ENCODE data around the gene EYA2. TPM values are rescaled to one million over a fixed set of nuclear protein-coding genes. Genes with fewer than 3 reads are reported as not detected.

The EYA2 gene
- total RNA-seq, 1 experiment from 2014 or later = 0.74 TPM

DNA sequence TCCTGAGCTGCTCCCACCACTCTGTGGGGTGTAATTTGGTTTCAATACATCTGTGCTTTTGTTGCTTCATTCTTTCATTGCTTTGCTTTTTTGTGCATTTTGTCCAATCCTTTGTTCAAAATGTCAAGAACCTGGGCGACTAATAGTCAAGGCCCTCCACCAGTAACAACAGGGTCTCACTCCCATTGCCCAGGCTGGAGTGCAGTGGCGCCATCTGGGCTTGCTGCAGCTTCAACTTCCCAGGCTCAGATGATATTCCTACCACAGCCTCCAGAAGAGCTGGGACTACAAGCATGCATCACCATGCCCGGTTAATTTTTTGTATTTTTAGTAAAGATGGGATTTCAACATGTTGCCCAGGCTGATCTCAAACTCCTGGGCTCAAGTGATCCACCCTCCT is 169.2 kb downstream of the EYA2 start:
- no peak for DNase-seq
- Histone ChIP-seq H3K56ac (ENCODE audit: insufficient read length, low read depth, low read length) (no peak overlapping the region), H3K4me2 (ENCODE audit: insufficient read depth, insufficient read length, low read length) (no peak overlapping the region), H4K8ac (replicated peaks; ENCODE audit: insufficient read length, low read depth, low read length) (no peak overlapping the region), H3K9me3 (ENCODE audit: control insufficient read depth, low read depth, low read length) (peaks cover 11% of the 10 kb centered on the region), H3K79me1 (ENCODE audit: insufficient read depth, low read depth, low read length, poor library complexity, severe bottlenecking) (no peaks in the 10 kb centered on the region), H3K27me3 (ENCODE audit: insufficient read depth, low read length) (no peaks in the 10 kb centered on the region), H3K23ac (ENCODE audit: insufficient read length, low read depth, low read length) (no peak overlapping the region), H3K18ac (ENCODE audit: insufficient read length, low read depth, low read length) (no peak overlapping the region), H3K23me2 (ENCODE audit: insufficient read length, low read depth, low read length, poor library complexity, severe bottlenecking) (no peaks in the 10 kb centered on the region), H3T11ph (ENCODE audit: low read length) (no peak overlapping the region), H2AFZ (ENCODE audit: low read length) (no peak overlapping the region), H4K91ac (ENCODE audit: insufficient read length, low read depth, low read length) (no peak overlapping the region), H3K14ac (ENCODE audit: insufficient read depth, low read length) (no peak overlapping the region), H2BK120ac (ENCODE audit: low read depth, low read length, poor library complexity, severe bottlenecking) (no peak overlapping the region), H4K5ac (ENCODE audit: insufficient read length, low read depth, low read length) (no peak overlapping the region), H2BK5ac (ENCODE audit: insufficient read length, low read length) (no peak overlapping the region), H2BK12ac (ENCODE audit: insufficient read length, low read depth, low read length) (no peak overlapping the region), H4K20me1 (ENCODE audit: control insufficient read depth, insufficient read depth, insufficient read length) (no peaks in the 10 kb centered on the region), H3K9ac (ENCODE audit: extremely low read depth, insufficient read length, low read length) (no peak overlapping the region), H3K4me1 (ENCODE audit: insufficient read depth, low read length) (no peaks in the 10 kb centered on the region), H3K4ac (ENCODE audit: low read depth, low read length) (no peak overlapping the region), H2AK5ac (ENCODE audit: insufficient read length, low read length) (no peak overlapping the region), H2BK15ac (ENCODE audit: low read depth, low read length) (no peak overlapping the region), H2BK20ac (ENCODE audit: low read depth, low read length, poor library complexity, severe bottlenecking) (no peak overlapping the region), H3K79me2 (ENCODE audit: insufficient read depth, low read length) (no peaks in the 10 kb centered on the region), H3K27ac (ENCODE audit: insufficient read length, low read depth, low read length) (no peak overlapping the region)
- TF ChIP-seq, protein P1, sequence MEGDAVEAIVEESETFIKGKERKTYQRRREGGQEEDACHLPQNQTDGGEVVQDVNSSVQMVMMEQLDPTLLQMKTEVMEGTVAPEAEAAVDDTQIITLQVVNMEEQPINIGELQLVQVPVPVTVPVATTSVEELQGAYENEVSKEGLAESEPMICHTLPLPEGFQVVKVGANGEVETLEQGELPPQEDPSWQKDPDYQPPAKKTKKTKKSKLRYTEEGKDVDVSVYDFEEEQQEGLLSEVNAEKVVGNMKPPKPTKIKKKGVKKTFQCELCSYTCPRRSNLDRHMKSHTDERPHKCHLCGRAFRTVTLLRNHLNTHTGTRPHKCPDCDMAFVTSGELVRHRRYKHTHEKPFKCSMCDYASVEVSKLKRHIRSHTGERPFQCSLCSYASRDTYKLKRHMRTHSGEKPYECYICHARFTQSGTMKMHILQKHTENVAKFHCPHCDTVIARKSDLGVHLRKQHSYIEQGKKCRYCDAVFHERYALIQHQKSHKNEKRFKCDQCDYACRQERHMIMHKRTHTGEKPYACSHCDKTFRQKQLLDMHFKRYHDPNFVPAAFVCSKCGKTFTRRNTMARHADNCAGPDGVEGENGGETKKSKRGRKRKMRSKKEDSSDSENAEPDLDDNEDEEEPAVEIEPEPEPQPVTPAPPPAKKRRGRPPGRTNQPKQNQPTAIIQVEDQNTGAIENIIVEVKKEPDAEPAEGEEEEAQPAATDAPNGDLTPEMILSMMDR (conservative IDR thresholded peaks at IDR 0.05) = peak; percentile 47; the same call in 2 of the 3 replicates
- Mint-ChIP-seq H3K4me1 (peaks cover 4 to 8% of the 10 kb centered on the region in 2 experiments; a peak in 1 of 4 replicates), H3K9me3 (peaks cover 22 to 32% of the 10 kb centered on the region in 2 experiments), H3K27ac (no peak overlapping the region), H3K27me3 (ENCODE audit: low read depth) (no peaks in the 10 kb centered on the region; the same call in 1 of the 2 replicates), H3K4me3 (no peak overlapping the region), H3K36me3 (ENCODE audit: insufficient read depth in 1 of 3, low read depth in 3 of 3) (peaks cover 7 to 28% (median 8%) of the 10 kb centered on the region in 3 experiments)
- WGBS (ENCODE audit: extremely low coverage, insufficient read length, low lambda C conversion rate) = no CpG with 5 or more reads among the region's 3 CpGs
